HCT116 (cell line): ENCODE results near the gene ADGRL3. TPM values are rescaled to one million over a fixed set of nuclear protein-coding genes. Genes with fewer than 3 reads are reported as not detected.
"Not testable (repeated sequence)": the region's sequence is repeated elsewhere in the genome, so short reads cannot be mapped to it uniquely, and the experiment has no call there.

Source experiments
- ATAC-seq: fragments of 200-7000 bp; cut with Tn5 transposase; 2 replicates; pipeline ENCODE4 v1.9.1; 2020; ENCODE audit warnings: mild to moderate bottlenecking, moderate library complexity
- BruUV-seq: library from RNA; stranded (reverse); fragments of 400-500 nt; replicated peaks from 2 replicates; lab custom pipeline; 2021; lab: Mats Ljungman, UMichigan
- CTCF ChIA-PET: fragments of 300-600 bp; sonication (Branson Sonifier 250); formaldehyde crosslinking; loops from one replicate; lab custom pipeline; 2021; ENCODE audit warnings: antibody characterized with exemption; lab: Charles Lee
- POLR2A ChIA-PET: fragments of 300-600, 350-600 bp; sonication (Branson Sonifier 250); formaldehyde crosslinking; loops from one replicate; lab custom pipeline; 2021; ENCODE audit warnings: antibody characterized with exemption; lab: Charles Lee
- RAD21 ChIA-PET, 2 experiments: fragments of 300-600 bp; sonication (Branson Sonifier 250); formaldehyde crosslinking; loops; one replicate each; lab custom pipeline; 2023; ENCODE audit warnings: low total read pairs in 2 of 2; ENCODE audit not compliant: uncharacterized antibody in 2 of 2, unreplicated experiment in 2 of 2, low non-redundant PET in 1 of 2; lab: Charles Lee
- DNase-seq: peaks from one replicate; pipeline ENCODE4 v3.0.0-alpha.2; 2010; ENCODE audit warnings: low read depth, low spot score
- H2AFZ ChIP-seq: fragments of 200-600 bp; shearing (Covaris generic), sonication (generic); 2 replicates; pipeline ENCODE4 v1.6.1; 2017; ENCODE audit warnings: low read depth, mixed run types, mixed read lengths, antibody characterized with exemption, low read length; ENCODE audit not compliant: poor library complexity, severe bottlenecking
- H3K27ac ChIP-seq: 2 replicates; pipeline ENCODE4 v1.5.1; 2012; ENCODE audit warnings: low read depth, low read length
- H3K27me3 ChIP-seq: fragments of 200-600 bp; sonication (generic); 2 replicates; pipeline ENCODE4 v1.6.1; 2016; ENCODE audit warnings: mixed run types, low read length, mixed read lengths; ENCODE audit not compliant: insufficient read depth
- H3K36me3 ChIP-seq, 2 experiments: fragments of 200-500 bp in 1 of 2; fragments of 200-600 bp in 1 of 2; sonication (Bioruptor generic) in 1 of 2; sonication (generic) in 1 of 2; 2 replicates each; pipeline versions ENCODE4 v1.5.1 to v1.6.1; 2014 to 2016; ENCODE audit warnings: low read length in 2 of 2, inconsistent platforms in 1 of 2, mixed read lengths in 1 of 2, mixed run types in 1 of 2; ENCODE audit not compliant: insufficient read depth in 2 of 2, control insufficient read depth in 1 of 2
- H3K4me1 ChIP-seq, 2 experiments: fragments of 200-600 bp in 1 of 2; sonication (generic) in 1 of 2; 2 replicates each; pipeline versions ENCODE4 v1.5.1 to v1.6.1; 2012 to 2017; ENCODE audit warnings: low read length in 2 of 2, inconsistent platforms in 1 of 2, mild to moderate bottlenecking in 1 of 2, mixed read lengths in 1 of 2, mixed run types in 1 of 2, moderate library complexity in 1 of 2; ENCODE audit not compliant: insufficient read depth in 2 of 2, control insufficient read depth in 1 of 2
- H3K4me2 ChIP-seq: fragments of 200-600 bp; sonication (generic); 2 replicates; pipeline ENCODE4 v1.6.1; 2017; ENCODE audit warnings: mixed run types, low read length, mixed read lengths
- H3K4me3 ChIP-seq, 2 experiments: fragments of 200-600 bp in 1 of 2; sonication (generic) in 1 of 2; replicated peaks in 1 of 2; 2 replicates each; pipeline ENCODE4 v1.5.1; 2011 to 2016; ENCODE audit warnings: low read length in 2 of 2, control low read depth in 1 of 2, low read depth in 1 of 2, mild to moderate bottlenecking in 1 of 2, mixed read lengths in 1 of 2, mixed run types in 1 of 2
- H3K79me2 ChIP-seq: fragments of 200-600 bp; sonication (generic); 2 replicates; pipeline ENCODE4 v1.6.1; 2017; ENCODE audit warnings: mild to moderate bottlenecking, mixed run types, low read length, moderate library complexity, mixed read lengths; ENCODE audit not compliant: insufficient read depth
- H3K9ac ChIP-seq: fragments of 200-600 bp; sonication (generic); 2 replicates; pipeline ENCODE4 v1.6.1; 2016; ENCODE audit warnings: low read length, mixed read lengths
- H3K9me2 ChIP-seq: fragments of 200-600 bp; sonication (generic), shearing (Covaris generic); 2 replicates; pipeline ENCODE4 v1.6.1; 2017; ENCODE audit warnings: mixed run types, mild to moderate bottlenecking, moderate library complexity; ENCODE audit not compliant: insufficient read depth
- H3K9me3 ChIP-seq, 2 experiments: fragments of 200-500 bp in 1 of 2; fragments of 200-600 bp in 1 of 2; sonication (Bioruptor generic) in 1 of 2; sonication (generic) in 1 of 2; 2 replicates each; pipeline ENCODE4 v1.6.1; 2014 to 2017; ENCODE audit warnings: low read length in 2 of 2, mixed read lengths in 2 of 2, inconsistent platforms in 1 of 2, low read depth in 1 of 2, mild to moderate bottlenecking in 1 of 2, mixed run types in 1 of 2, moderate library complexity in 1 of 2; ENCODE audit not compliant: control insufficient read depth in 1 of 2, insufficient read depth in 1 of 2
- H4K20me1 ChIP-seq: fragments of 200-600 bp; sonication (generic), shearing (Covaris generic); 2 replicates; pipeline ENCODE4 v1.6.1; 2017; ENCODE audit warnings: mixed run types, mild to moderate bottlenecking, moderate library complexity; ENCODE audit not compliant: insufficient read depth
- intact Hi-C: fragments of 100-400 bp; cut with micrococcal nuclease; formaldehyde crosslinking; loops from 2 replicates; pipeline ENCODE4 v1.10.0; 2022
- total RNA-seq: library from RNA; stranded (reverse); gene quantifications from one replicate; pipeline ENCODE4 v1.2.1, GENCODE V29; 2021; ENCODE audit not compliant: unreplicated experiment

ADGRL3 gene
- total RNA-seq, 1 experiment from 2014 or later: not detected

DNA sequence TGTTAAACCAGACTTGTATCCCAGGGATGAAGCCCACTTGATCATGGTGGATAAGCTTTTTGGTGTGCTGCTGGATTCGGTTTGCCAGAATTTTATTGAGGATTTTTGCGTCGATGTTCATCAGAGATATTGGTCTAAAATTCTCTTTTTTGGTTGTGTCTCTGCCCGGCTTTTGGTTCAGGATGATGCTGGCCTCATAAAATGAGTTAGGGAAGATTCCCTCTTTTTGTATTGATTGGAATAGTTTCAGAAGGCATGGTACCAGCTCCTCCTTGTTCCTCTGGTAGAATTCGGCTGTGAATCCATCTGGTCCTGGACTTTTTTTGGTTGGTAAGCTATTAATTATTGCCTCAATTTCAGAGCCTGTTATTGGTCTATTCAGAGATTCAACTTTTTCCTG is 556.8 kb downstream of the ADGRL3 start:
- H4K20me1 ChIP-seq, H3K9ac ChIP-seq, H3K4me3 ChIP-seq, H3K27me3 ChIP-seq, H3K79me2 ChIP-seq, H3K9me2 ChIP-seq, H2AFZ ChIP-seq, H3K4me2 ChIP-seq, DNase-seq, H3K36me3 ChIP-seq, H3K27ac ChIP-seq, RAD21 ChIA-PET, H3K9me3 ChIP-seq, POLR2A ChIA-PET, ATAC-seq, intact Hi-C loops, BruUV-seq, CTCF ChIA-PET, H3K4me1 ChIP-seq: not testable (repeated sequence)

DNA sequence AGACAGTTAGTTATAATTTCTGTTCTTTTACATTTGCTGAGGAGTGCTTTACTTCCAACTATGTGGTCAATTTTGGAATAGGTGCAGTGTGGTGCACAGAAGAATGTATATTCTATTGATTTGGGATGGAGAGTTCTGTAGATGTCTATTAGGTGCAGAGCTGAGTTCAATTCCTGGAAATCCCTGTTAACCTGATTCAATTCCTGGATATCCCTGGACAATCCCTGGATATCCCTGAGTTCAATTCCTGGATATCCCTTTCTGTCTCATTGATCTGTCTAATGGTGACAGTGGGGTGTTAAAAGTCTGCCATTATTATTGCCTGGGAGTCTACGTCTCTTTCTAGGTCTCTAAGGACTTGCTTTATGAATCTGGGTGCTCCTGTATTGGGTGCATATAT is 557.9 kb downstream of the ADGRL3 start:
- RAD21 ChIA-PET, H4K20me1 ChIP-seq, H3K4me2 ChIP-seq, BruUV-seq, POLR2A ChIA-PET, H3K9ac ChIP-seq, H3K79me2 ChIP-seq, H3K4me3 ChIP-seq, DNase-seq, CTCF ChIA-PET, H3K27ac ChIP-seq, H3K36me3 ChIP-seq, ATAC-seq, H2AFZ ChIP-seq, H3K27me3 ChIP-seq, H3K9me2 ChIP-seq, H3K9me3 ChIP-seq, H3K4me1 ChIP-seq, intact Hi-C loops: not testable (repeated sequence)

DNA sequence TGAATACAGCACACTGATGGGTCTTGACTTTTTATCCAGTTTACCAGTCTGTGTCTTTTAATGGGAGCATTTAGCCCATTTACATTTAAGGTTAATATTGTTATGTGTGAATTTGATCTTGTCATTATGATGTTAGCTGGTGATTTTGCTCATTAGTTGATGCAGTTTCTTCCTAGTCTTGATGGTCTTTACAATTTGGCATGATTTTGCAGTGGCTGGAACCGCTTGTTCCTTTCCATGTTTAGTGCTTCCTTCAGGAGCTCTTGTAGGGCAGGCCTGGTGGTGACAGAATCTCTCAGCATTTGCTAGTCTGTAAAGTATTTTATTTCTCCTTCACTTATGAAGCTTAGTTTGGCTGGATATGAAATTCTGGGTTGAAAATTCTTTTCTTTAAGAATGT is 558.5 kb downstream of the ADGRL3 start:
- CTCF ChIA-PET, BruUV-seq, H3K27me3 ChIP-seq, POLR2A ChIA-PET, ATAC-seq, H3K79me2 ChIP-seq, intact Hi-C loops, RAD21 ChIA-PET, H4K20me1 ChIP-seq, H3K36me3 ChIP-seq, H3K27ac ChIP-seq, H3K9me3 ChIP-seq, H3K4me2 ChIP-seq, H3K9me2 ChIP-seq, H2AFZ ChIP-seq, H3K9ac ChIP-seq, H3K4me3 ChIP-seq, H3K4me1 ChIP-seq, DNase-seq: not testable (repeated sequence)

DNA sequence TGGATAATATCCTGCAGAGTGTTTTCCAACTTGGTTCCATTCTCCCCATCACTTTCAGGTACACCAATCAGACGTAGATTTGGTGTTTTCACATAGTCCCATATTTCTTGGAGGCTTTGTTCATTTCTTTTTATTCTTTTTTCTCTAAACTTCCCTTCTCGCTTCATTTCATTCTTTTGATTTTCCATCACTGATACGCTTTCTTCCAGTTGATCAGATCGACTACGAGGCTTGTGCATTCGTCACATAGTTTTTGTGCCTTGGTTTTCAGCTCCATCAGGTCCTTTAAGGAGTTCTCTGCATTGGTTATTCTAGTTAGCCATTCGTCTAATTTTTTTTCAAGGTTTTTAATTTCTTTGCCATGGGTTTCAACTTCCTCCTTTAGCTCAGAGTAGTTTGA is 559.1 kb downstream of the ADGRL3 start:
- RAD21 ChIA-PET, H3K9me2 ChIP-seq, H2AFZ ChIP-seq, H3K27me3 ChIP-seq, POLR2A ChIA-PET, H3K9me3 ChIP-seq, H3K4me2 ChIP-seq, H3K36me3 ChIP-seq, H4K20me1 ChIP-seq, H3K4me3 ChIP-seq, DNase-seq, BruUV-seq, H3K27ac ChIP-seq, ATAC-seq, H3K4me1 ChIP-seq, H3K9ac ChIP-seq, intact Hi-C loops, CTCF ChIA-PET, H3K79me2 ChIP-seq: not testable (repeated sequence)

DNA sequence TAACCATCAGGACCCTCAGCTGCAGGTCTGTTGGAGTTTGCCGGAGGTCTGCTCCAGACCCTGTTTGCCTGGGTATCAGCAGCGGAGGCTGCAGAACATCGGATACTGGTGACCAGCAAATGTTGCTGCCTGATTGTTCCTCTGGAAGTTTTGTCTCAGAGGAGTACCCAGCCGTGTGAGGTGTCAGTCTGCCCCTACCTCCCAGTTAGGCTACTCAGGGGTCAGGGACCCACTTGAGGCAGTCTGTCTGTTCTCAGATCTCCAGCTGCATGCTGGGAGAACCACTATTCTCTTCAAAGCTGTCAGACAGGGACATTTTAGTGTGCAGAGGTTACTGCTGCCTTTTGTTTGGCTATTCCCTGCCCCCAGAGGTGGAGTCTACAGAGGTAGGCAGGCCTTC is 559.8 kb downstream of the ADGRL3 start:
- CTCF ChIA-PET, RAD21 ChIA-PET: not testable (repeated sequence)

More for the DNA sequence above, 559.8 kb downstream of the ADGRL3 start:
- H3K27ac ChIP-seq, H3K27me3 ChIP-seq, H3K9ac ChIP-seq, H3K9me3 ChIP-seq, H3K79me2 ChIP-seq, H3K4me1 ChIP-seq, H4K20me1 ChIP-seq, ATAC-seq, H3K4me2 ChIP-seq, H2AFZ ChIP-seq, H3K36me3 ChIP-seq, intact Hi-C loops, DNase-seq, H3K4me3 ChIP-seq, BruUV-seq, POLR2A ChIA-PET, H3K9me2 ChIP-seq: not testable (repeated sequence)
